ENCODE measurements around the gene USP28.
"Not testable (repeated sequence)": the region's sequence is repeated elsewhere in the genome, so short reads cannot be mapped to it uniquely, and the experiment has no call there.

The USP28 gene

GRCh38 chr11:113764527-113765219 lies 110.7 kb downstream of the USP28 start:
- DNase-seq: no peak
- no peak for TF ChIP-seq CTCF (IDR thresholded peaks at IDR 0.05; ENCODE audit: low read depth, low read length, missing control alignments)
- in situ Hi-C loops (cut with HindIII; ENCODE audit: low pct_ligation_motif_present, low sequenced_read_pairs): no loop called here
- Histone ChIP-seq H3K4me3 (ENCODE audit: low read depth, low read length) (no peak overlapping the region), H3K27me3 (replicated peaks) (no peaks in the 10 kb centered on the region), H3K27ac (no peak overlapping the region), H3K36me3 (replicated peaks) (peaks cover 4% of the 10 kb centered on the region)

- not testable (repeated sequence) for H3K36me3 ChIP-seq (replicated peaks)
Measured at GRCh38 chr11:113763040-113763439, 112.3 kb downstream of the USP28 start.

GRCh38 chr11:113760241-113760640 lies 115.1 kb downstream of the USP28 start:
- Histone ChIP-seq H3K27me3 (replicated peaks) (no peaks in the 10 kb centered on the region), H3K36me3 (replicated peaks) (peaks cover 8% of the 10 kb centered on the region), H3K27ac (no peak overlapping the region), H3K4me3 (ENCODE audit: low read depth, low read length) (no peak overlapping the region)
- in situ Hi-C loops (cut with HindIII; ENCODE audit: low pct_ligation_motif_present, low sequenced_read_pairs): no loop called here
- DNase-seq: no peak
- no peak for TF ChIP-seq CTCF (IDR thresholded peaks at IDR 0.05; ENCODE audit: low read depth, low read length, missing control alignments)

More at GRCh38 chr11:113763040-113763439, 112.3 kb downstream of the USP28 start:
- H3K4me3 ChIP-seq (ENCODE audit: low read depth, low read length); H3K27me3 ChIP-seq (replicated peaks); in situ Hi-C loops (cut with HindIII; ENCODE audit: low pct_ligation_motif_present, low sequenced_read_pairs); DNase-seq; H3K27ac ChIP-seq: not testable (repeated sequence)

GRCh38 chr11:113752932-113753331 lies 122.4 kb downstream of the USP28 start:
- in situ Hi-C loops (cut with HindIII; ENCODE audit: low pct_ligation_motif_present, low sequenced_read_pairs): no loop called here
- no peak for DNase-seq
- H3K4me3 ChIP-seq (ENCODE audit: low read depth, low read length): no peak overlapping the region
- H3K36me3 ChIP-seq (replicated peaks): peaks cover 10% of the 10 kb centered on the region
- TF ChIP-seq CTCF (IDR thresholded peaks at IDR 0.05; ENCODE audit: low read depth, low read length, missing control alignments): no peak
- no peaks in the 10 kb centered on the region for H3K27me3 ChIP-seq (replicated peaks)
- no peak overlapping the region for H3K27ac ChIP-seq
